Thymus (tissue), 11 donors: ENCODE results near the gene SLC6A3. TPM values are rescaled to one million over a fixed set of nuclear protein-coding genes. Genes with fewer than 3 reads are reported as not detected.

Experiments used
- DNase-seq, 9 donors: peaks; one replicate each; pipeline ENCODE4 v3.0.0-alpha.2; 2013; ENCODE audit warnings: low spot score in 9 of 9, low read depth in 6 of 9, missing footprints in 1 of 9
- H3K27ac ChIP-seq, 2 donors: one replicate each; pipeline ENCODE4 v1.5.1; 2013; ENCODE audit warnings: control low read depth in 1 of 2, low read depth in 1 of 2, low read length in 1 of 2, mild to moderate bottlenecking in 1 of 2, moderate library complexity in 1 of 2
- H3K27me3 ChIP-seq, 2 donors: one replicate each; pipeline ENCODE4 v1.5.1; 2013; ENCODE audit warnings: low read length in 1 of 2; ENCODE audit not compliant: control insufficient read depth in 2 of 2, insufficient read depth in 1 of 2
- H3K36me3 ChIP-seq, 2 donors: one replicate each; pipeline ENCODE4 v1.5.1; 2013; ENCODE audit warnings: low read length in 1 of 2, mild to moderate bottlenecking in 1 of 2, moderate library complexity in 1 of 2; ENCODE audit not compliant: control insufficient read depth in 2 of 2, insufficient read depth in 2 of 2
- H3K4me1 ChIP-seq, 2 donors: one replicate each; pipeline ENCODE4 v1.5.1; 2013; ENCODE audit warnings: low read length in 2 of 2; ENCODE audit not compliant: control insufficient read depth in 2 of 2, insufficient read depth in 2 of 2
- H3K4me3 ChIP-seq, 2 donors: one replicate each; pipeline ENCODE4 v1.5.1; 2013; ENCODE audit warnings: low read length in 2 of 2, control low read depth in 1 of 2, mild to moderate bottlenecking in 1 of 2
- H3K9me3 ChIP-seq, 2 donors: one replicate each; pipeline ENCODE4 v1.5.1; 2013; ENCODE audit warnings: low read length in 1 of 2, mild to moderate bottlenecking in 1 of 2; ENCODE audit not compliant: control insufficient read depth in 2 of 2, insufficient read depth in 1 of 2
- WGBS: extraction: QIAGEN DNeasy Blood & Tissue Kit; methylation state at CpG from one replicate; pipeline ENCODE4 v1.1.7; 2013; 5-methylcytosine and 5-hydroxymethylcytosine counted together
- polyA plus RNA-seq: library from polyadenylated mRNA; stranded (reverse); fragments of 200-250 nt; gene quantifications from one replicate; pipeline ENCODE4 v1.2.3, GENCODE V29; 2013
- total RNA-seq: library from RNA; stranded (reverse); fragments of 120-200 nt; gene quantifications from one replicate; pipeline ENCODE4 v1.2.4, GENCODE V29; 2013
- donor health status: healthy.

SLC6A3 gene
- total and polyA plus RNA-seq, 2 donors: 0.33 to 14.9 TPM

DNA sequence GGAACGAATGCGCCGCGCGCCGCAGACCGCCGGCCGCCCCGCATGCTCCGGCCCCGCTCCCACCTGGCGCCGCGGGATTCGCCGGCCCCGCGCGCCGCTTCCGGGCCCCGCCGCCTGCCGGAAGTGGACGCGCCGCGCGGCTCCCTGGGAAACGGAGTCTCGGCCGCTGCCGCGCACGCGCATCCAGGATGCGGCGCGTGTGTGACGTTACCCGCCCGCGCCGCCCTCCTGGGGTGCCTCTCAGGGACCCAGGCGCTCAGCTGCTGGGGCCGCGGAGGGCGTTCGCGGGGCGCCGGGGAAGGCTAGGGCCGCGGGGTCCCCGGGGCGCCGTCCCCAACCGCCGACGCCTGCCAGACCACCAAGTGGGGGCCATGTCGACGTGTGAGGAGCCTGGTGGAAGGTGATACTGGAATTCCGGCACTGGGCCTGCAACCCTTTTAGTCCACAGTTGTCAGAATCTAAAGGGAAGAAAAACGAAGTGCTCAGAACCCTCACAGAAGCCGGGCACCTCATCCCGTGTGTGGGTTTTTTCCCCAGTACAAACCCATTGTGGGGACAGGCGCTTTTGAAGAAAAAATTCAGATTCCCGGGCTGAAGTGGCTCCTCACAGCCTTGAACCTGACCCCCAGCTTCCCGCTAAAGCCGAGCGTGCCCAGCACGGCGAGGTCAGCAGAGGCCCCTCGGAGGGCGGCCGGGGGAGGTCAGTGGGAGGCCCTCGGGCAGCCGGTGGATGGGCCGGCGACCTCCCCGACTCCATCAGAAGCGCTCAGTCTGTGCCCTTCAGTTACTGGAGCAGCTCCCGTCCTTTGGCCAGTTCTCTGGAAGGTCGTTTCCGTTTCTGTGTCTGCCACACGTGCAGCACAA, 100.0 kb downstream of the SLC6A3 start, which contains the start of gene CLPTM1L:
CLPTM1L (minus strand) TSS at position 125 of the 864 bp plus-strand sequence. CDS start 258 bp downstream, outside the sequence.
- H3K27me3 ChIP-seq: no peaks in the 10 kb centered on the region
- WGBS: 2% methylated on average over 86 of the region's 87 CpGs

DNA sequence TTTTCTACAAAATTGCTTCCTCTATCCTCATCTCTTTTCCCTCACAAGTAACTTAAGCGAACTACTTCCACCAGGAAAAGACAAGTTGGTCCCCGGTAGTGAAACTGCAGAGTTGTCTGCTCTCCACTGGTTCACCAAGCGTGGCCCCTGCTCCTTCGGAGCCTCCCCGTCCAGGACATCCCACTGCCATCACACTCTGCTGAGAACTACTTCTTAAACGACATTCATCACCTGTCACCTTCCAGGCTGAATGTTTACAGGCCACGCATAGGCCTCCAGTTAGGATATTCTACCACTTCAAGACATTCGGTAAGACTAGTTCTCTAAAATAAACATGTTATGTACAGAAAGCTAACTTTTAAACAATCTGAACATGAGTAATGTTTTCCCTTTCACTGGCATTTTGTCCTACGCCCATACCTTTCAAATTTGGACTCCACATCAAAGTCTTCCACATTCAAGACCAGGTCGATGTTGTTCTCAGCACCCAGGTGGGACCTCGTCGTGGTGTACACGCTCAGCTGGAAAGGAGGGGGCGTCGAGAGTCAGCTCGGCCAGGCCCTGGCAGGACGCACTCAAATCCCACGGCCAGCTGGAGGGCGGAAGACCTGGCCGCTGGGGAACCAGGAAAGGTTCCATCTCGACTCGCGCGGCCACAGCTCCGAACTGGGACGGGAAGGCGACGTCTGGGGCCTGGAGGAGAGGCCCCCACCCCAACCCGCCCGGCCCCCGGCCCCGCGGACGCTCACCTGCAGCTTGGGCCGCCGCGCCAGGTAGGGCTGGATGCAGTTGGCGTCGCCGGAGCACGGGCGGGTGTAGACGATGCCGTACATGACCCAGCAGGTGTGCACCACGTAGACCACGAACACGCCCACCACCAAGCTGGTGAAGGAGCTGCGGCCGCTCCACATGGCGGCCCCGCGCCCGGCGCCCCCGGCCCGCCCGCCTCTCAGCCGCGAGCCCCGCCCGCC, 101.0 kb downstream of the SLC6A3 start:
- H3K36me3 ChIP-seq: peaks cover 42 to 43% of the 10 kb centered on the region in 2 donors
- no peaks in the 10 kb centered on the region for H3K9me3 ChIP-seq
- peak in 1 of 9 donors; percentile 29 for DNase-seq
- H3K4me1 ChIP-seq: peaks cover 17 to 40% of the 10 kb centered on the region in 2 donors
- H3K27me3 ChIP-seq: no peaks in the 10 kb centered on the region
- H3K27ac ChIP-seq: peak overlapping the region; percentile 19 to 42
- WGBS: 10% methylated on average over 61 of the region's 61 CpGs
- peak overlapping the region; percentile 76 to 99 for H3K4me3 ChIP-seq

More for the DNA sequence above, 100.0 kb downstream of the SLC6A3 start, which contains the start of gene CLPTM1L:
- peak within 1 kb of the TSS; percentile 75 to 86 for H3K27ac ChIP-seq
- DNase-seq: peak; percentile 65 to 96 (median 90)
- peak within 1 kb of the TSS; percentile 81 to 99 for H3K4me3 ChIP-seq
- H3K9me3 ChIP-seq: no peaks in the 10 kb centered on the region
- peaks cover 17 to 42% of the 10 kb centered on the region in 2 donors for H3K4me1 ChIP-seq
- peaks cover 34% of the 10 kb centered on the region in 2 donors for H3K36me3 ChIP-seq

DNA sequence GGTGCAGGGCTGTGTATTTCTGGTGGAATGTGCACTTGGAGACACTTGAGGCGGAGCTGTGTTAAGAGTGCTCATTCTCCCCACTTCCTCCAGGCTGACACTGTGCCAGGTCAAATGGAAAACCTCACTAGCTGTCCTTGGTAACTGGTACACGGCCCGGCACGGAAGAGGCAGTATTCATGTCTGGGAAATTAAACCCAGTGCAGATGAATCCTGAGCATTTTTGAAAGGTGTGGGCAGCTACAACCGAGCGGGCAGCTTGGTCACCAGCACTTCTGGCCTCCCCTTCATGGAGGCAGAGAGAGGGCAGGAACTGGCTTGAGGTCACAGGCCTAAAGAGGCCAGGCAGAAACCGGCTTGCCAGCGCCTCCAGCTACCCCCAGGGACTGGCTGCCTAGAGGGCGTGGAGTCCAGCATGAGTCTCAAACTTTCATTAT, 101.9 kb downstream of the SLC6A3 start:
- peaks cover 17 to 33% of the 10 kb centered on the region in 2 donors for H3K4me1 ChIP-seq
- H3K27me3 ChIP-seq: no peaks in the 10 kb centered on the region
- no peak overlapping the region for H3K27ac ChIP-seq
- H3K9me3 ChIP-seq: peaks cover 0 to under 1% of the 10 kb centered on the region in 2 donors
- peak overlapping the region; percentile 76 to 99 for H3K4me3 ChIP-seq
- H3K36me3 ChIP-seq: peaks cover 51% of the 10 kb centered on the region in 2 donors
- DNase-seq: no peak
- WGBS: 89% methylated on average over 9 of the region's 9 CpGs

Other genes starting within 250 kb of the SLC6A3 start
- gene SLC6A19, start 243.8 kb downstream of the SLC6A3 start, total RNA-seq: 0.09 TPM
- 0.16 TPM for gene SLC6A19, start 243.8 kb downstream of the SLC6A3 start, polyA plus RNA-seq
- gene SLC6A18, start 220.1 kb downstream of the SLC6A3 start, total RNA-seq: not detected
- gene SLC6A18, start 220.1 kb downstream of the SLC6A3 start, polyA plus RNA-seq: 0.05 TPM
- gene TERT, start 150.4 kb downstream of the SLC6A3 start, total RNA-seq: 3.4 TPM
- gene TERT, start 150.4 kb downstream of the SLC6A3 start, polyA plus RNA-seq: 1.9 TPM
- gene CLPTM1L, start 100.3 kb downstream of the SLC6A3 start, total RNA-seq: 142 TPM
- 60.7 TPM for gene CLPTM1L, start 100.3 kb downstream of the SLC6A3 start, polyA plus RNA-seq
- gene LPCAT1, start 78.5 kb upstream of the SLC6A3 start, total RNA-seq: 16.8 TPM
- gene LPCAT1, start 78.5 kb upstream of the SLC6A3 start, polyA plus RNA-seq: 50.5 TPM